GM19452 (cell line): ENCODE measurements around the gene MTR.

Source experiments
- ATAC-seq: cut with Tn5 transposase; IDR thresholded peaks from one replicate; pipeline ENCODE4 v1.9.1; 2021; ENCODE audit not compliant: unreplicated experiment

MTR gene

DNA sequence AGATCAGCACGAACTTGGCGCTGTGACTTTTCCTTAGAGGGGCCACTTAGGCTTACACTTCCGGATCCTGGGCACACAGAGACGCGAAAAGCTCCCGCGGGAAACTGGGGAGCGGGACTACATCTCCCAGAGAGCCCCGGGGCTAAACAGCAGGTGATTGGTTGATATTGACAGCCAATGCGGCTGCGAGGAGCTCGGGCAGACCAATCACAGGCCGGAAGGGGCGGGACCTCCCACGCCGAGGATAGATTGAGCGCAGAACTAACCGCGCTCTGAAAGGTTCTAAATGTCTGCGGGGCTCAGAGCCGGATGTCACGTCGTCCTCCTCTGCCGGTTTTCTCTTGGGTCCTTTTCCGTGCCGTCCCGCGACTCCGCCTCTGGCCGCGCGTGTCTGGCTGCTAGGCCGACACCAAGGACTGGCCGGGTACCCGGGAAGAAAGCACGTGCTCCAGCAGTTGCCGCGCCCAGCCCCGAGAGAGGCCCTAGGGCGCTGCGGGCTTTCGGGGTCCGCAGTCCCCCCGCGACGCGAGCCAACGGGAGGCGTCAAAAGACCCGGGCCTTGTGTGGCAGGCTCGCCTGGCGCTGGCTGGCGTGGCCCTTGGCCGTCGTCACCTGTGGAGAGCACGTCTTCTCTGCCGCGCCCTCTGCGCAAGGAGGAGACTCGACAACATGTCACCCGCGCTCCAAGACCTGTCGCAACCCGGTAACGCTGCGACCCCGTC is at the start of gene MTR:
Gene MTR, plus strand, starts transcription at position 258 of the 722 bp plus-strand sequence. Its CDS starts 412 bp downstream, at position 670.
- ATAC-seq, result peak; percentile 98

DNA sequence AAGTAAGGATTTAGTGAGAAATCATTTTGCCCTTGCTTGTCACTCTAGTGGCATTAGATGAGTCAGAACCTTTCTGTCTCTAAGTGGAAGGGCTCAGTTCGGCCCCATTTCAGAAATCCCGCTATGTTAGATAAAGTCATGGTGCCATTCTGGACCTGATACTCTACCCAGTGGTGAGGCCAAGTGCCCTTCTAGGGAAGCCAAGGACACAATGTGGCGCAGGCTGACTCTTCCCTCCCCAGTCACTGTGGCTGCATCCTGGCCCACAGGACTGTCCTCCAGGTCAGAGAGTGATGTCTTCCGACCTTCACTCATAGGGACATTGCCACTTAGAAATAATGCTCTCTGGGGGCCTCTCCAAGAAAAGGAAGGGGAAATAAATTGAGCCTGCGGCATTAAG is 48.3 kb upstream of the MTR start:
- ATAC-seq, result no peak

DNA sequence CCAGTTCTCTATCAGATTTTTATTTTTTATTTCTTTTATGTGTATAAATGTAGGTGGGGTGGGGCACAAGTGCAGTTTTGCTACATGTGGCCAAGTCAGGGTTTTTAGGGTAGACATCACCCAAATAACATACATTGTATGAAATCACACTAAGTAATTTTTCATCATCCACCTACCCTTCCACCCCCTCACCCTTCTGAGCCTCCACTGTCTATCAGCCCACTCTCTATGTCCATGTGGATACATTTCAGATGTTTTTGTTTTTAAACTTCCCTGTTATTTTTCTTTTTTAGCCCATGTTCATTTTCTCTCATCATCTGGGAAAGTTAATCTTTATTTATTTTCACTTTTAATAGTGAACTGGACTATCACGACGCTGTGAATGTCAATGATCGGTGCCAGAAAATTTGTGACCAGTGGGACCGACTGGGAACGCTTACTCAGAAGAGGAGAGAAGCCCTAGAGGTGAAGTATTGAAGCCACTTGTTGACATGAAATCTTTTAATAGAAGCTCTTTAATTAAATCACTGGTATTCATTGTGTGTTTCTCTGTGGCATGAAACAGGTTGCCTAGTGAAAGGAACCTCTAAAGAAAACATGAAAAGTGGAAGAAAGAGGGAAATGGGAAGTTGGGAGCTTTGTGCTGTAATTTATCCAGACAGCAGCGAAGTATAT is 47.6 kb upstream of the MTR start:
- no peak for ATAC-seq

DNA sequence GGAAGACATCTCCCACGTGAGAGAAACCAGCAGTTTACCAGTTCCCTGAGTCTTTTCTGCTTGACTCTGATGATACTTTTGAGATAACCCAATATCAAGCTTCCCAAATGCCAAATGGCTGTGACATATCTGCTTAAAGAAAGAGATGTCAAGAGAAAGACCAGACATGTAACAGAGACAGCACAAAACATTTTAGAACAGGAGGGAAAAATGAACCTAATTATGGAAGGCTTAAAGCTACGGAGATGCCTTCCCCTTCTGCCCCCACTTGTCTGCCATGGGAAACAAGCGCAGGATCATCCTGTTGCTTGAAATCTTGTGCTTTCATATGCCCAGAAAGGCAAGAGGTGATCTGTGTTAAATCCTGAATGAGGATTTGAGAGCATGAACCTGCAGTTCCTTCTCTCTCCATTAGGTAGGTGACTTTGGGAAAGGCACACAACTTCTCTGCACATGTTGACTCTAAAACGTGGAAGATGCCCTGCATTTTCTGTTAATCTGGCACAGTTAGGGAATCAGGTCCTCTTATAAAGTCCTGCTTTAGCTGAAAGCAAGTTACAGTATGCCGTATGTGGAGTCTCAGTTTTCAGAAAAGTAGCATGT is 46.7 kb upstream of the MTR start:
- no peak for ATAC-seq

DNA sequence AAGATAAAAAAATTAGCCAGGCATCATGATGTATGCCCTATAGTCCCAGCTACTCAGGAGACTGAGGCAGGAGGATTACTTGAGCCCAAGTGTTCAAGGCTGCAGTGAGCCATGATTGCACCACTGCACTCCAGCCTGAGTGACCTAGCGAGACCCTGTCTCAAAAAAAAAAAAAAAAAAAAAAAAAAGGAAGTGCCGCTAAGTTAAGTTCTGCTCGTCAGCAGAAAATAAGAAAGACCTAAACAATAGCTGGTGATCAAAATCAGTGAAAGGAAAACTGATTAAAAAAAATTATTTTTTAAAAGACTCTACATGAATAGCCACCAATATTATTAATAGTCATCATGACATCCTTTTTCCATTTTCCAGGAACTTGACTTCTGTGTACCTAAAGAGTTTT is 44.2 kb upstream of the MTR start:
- no peak for ATAC-seq

DNA sequence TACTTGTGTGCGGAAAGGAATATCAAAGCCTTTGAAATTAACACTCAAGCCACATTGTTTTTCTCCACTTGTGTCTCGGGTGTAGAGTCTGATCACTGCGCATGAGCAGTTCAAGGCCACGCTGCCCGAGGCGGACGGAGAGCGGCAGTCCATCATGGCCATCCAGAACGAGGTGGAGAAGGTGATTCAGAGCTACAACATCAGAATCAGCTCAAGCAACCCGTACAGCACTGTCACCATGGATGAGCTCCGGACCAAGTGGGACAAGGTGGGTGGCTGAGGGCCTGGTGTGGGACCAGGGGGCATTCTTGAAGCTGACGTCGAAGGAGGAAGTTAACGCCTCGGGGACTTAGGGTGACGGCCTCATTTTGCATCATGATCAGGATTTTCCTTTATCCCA is 43.7 kb upstream of the MTR start:
- no peak for ATAC-seq

DNA sequence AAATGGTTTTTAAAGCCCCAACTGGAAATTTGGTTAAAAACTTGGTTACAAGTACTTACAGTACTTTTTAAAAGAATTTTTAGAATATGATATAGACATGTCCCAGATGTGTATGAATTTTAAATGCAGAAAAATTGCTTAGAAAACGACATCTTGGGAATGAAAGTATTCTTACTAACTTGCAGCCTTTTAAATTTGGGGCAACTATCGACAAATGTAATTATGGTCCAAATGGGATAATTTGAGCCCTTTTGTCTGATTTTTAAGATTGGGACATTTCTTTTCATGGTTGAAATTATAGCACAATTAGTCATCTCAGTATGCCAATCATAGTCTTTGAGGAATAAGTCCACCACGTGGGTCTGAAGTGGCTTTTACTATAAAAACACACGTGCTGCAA is 43.2 kb upstream of the MTR start:
- ATAC-seq, result no peak

DNA sequence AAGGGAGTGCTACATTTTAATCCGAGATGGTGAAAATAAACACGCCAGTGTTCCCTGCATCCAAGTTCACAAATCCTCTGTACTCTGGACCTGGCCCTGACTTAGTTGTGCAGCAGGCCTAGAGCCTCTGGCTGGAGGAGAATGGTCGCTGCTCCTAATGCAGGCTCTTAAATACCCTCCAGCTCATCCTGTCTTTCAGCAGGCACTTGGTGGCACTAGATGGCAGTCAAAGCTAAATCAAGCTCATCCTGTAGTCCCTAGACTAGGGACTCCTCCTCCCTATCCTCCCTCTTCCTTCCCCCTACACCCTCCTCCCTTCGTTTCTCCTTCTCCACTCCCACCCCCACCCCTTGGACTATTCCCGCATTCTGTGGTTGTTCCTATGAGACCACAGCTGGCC is 41.6 kb upstream of the MTR start:
- ATAC-seq, result no peak

DNA sequence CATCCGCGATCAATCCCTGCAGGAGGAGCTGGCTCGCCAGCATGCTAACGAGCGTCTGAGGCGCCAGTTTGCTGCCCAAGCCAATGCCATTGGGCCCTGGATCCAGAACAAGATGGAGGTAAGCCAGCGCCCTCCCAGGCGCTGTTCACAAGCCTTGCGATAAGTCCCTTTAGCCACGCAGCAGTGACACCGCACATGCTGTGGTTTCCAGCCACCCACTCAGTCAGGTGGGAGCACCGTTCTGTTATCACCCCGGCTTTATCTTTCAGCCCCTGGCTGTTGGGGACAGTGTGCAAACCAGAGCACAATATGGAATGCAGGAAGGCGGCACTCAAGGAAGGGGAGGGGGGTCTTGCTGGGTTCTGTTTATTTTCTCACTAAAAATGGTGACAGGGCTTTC is 41.1 kb upstream of the MTR start:
- ATAC-seq, result no peak

DNA sequence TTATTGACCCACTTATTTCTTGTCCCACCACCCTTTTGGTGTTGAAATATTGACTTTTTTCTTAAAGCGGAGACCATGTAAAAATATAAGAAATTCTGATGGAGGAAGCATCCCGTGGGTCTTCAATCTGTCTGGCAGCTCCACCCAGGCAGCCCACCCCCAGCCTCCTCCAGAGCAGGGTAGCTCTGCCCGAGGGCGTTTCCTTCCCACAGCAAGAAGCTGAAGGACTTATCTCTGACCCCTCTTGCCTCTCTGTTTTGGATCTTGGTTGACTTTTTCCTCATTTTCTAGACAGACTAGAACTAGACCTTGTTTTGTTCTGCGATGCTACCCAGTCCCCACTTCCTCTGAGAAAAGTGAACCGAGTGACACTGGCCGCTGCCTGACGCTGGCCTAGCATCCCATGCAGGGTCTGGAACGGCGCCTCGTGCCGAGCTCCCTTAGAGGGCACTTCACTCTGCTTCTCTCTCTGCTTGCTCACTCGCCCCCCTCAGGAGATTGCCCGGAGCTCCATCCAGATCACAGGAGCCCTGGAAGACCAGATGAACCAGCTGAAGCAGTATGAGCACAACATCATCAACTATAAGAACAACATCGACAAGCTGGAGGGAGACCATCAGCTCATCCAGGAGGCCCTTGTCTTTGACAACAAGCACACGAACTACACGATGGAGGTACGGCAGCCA is 40.4 kb upstream of the MTR start:
- ATAC-seq, result no peak

DNA sequence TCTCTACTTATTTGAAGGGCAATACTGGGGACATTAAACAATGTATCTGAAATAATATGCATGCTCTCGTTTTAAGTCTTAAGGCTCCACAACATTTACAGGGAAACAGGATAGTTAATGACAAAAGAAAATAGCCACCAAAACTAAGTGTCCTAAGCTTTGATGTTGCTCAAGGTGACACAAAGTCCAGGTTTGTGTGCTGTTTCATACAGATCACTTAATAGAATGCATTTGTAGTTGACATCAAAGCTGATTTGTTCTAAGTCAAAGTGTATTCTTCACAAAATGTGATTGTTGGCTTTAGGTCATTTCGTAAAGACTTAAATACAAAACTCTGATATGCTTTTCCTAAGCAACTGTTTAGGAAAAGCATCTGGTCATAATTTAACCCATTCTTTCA is 37.5 kb upstream of the MTR start:
- no peak for ATAC-seq

DNA sequence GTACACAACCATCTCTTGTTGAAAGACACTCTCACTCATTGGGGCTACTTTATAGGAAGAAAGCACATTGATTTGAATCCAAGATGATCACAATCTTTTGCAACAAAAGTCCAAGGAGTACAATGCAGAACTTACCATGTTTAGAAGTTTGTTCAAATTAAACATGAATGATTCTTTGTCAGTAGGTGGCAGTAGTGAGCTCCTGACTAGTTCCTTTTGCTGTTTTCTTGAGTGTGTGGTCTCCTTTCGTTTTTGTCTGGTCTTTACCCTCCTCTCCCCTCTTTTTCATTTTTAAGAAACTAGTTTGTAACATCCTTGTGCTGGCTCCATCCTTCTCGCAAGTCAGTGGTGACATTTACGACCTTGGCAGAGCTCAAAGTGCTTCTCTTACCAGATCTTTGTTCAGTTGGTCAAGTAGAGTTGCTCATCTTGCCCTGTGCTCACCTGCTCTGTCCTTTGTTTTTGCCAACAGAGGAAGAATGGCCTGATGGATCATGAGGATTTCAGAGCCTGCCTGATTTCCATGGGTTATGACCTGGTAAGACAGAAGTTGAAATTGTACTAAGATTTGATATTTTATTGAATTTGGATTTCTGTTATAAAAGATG is 35.7 kb upstream of the MTR start:
- peak; percentile 61 for ATAC-seq

DNA sequence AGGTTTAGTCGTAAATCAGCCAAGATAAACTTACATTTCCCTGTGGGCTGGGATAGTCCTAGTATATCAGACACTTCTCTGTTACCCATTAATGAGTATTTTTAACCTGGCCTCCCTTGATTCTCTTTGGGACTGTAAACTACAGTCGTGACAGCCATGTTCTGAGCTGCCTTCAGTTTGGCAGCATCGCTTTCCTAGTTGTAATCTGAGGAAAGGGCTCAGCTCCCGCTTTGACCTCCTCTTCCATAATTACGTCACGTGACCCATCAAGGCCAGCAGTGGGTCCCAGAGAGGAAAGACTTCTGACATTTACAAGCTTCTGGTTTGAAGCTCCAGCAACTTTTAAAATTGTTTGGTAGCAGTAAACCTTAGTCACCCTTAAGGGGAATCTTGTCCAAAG is 34.6 kb upstream of the MTR start:
- ATAC-seq, result no peak

DNA sequence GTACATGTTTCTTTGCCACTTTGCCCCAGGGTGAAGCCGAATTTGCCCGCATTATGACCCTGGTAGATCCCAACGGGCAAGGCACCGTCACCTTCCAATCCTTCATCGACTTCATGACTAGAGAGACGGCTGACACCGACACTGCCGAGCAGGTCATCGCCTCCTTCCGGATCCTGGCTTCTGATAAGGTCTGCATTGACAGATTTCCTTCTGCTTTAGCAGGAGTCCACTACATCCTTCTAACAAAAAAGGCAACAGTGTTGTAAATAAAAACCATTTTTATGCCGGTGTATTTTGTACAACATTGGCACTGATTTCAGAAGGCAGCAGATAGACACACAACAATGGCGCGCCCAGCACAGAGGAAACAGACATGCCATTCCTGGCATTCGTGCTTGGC is 34.1 kb upstream of the MTR start:
- ATAC-seq, result no peak

DNA sequence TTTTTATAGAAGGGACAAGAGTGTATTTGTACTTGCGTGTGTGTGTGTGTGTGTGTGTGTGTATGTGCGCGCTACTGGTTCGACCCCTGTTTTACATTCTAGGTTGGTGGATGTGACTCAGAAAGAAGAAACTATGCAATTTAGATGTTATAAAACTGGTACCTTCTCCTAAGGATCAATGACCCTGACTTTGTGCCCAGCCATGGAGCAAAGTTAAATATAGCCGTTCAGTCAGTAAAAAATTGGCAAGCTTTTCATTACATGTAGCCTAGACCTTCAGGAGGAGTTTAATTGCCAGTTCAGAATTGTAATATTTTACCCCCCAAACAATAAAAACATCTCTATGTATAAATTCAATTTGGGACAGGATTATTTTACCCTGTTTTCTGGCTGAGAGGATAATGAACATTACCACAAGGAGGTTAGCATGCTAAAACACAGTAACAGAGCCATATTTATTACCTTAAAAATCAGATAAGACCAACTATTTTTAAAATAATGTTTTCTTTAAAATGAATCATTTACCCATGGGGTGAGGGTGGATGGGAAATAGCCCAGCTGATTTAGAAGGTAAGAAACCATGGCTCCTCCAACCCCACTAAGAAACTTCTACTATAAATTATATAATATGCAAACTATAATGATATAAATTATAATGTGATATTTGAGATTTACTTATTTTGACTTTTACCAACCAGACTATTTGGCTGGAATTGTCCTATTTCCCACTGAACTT is 33.5 kb upstream of the MTR start:
- no peak for ATAC-seq

DNA sequence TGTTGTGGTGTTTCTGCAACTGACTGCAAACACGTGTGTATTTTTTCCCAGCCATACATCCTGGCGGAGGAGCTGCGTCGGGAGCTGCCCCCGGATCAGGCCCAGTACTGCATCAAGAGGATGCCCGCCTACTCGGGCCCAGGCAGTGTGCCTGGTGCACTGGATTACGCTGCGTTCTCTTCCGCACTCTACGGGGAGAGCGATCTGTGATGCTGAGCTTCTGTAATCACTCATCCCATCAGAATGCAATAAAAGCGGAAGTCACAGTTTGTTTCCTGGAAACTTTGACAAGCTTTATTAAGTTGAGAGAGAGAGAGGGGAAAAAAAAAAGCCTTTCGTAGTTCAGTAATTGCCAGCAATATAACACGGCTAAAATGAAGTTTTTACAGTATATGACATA is 32.7 kb upstream of the MTR start:
- no peak for ATAC-seq

DNA sequence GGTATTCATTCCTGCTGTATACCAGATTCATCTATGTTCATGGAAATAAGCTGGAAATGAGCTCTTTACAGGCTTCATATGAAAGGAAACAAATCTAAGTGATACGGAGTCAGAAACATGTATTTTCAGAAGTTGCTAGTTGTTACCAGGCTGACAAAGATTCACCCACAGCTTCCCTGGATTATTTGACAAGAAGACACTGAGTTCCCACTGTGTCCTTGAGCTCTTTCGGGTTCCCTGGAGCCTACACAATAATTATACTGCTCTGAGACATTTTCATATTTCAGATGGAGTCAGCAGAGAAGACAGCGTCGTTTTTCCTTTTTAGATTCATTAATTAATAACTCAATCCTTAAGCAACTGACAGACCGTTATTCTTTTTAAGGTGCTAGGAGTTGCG is 29.3 kb upstream of the MTR start:
- no peak for ATAC-seq

DNA sequence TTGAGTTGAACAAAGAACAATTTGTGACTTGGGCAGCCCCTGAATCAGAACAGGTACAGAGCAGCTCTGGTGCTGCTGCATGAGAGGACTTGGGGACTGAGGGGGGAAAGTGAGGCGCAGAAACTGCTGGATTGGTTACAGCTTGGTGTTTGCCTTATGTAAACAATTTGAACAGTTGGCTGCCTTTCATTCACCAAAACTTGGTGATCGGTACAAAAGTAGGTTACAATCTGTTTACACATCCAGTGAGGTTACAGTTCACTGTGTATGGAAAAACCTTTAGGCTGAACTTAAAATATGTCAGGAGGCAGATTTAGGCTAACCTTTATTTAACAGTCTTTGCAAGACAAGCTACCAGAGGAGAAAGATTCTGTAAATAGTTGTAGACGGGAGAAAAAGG is 28.6 kb upstream of the MTR start:
- no peak for ATAC-seq

DNA sequence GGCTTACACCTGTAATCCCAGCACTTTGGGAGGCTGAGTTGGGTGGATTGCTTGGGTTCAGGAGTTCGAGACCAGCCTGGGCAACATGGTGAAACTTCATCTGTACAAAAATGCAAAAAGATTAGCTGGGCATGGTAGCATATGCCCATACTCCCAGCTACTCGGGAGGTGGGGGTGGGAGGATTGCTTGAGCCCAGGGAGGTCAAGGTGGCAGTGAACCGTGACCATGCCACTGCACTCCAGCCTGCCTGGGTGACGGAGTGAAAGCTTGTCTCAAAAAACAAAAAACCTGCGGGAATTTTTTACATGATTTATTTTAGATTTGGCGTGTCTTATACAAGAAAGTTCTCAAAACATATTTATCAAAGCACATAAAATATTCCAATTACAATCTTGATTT is 27.8 kb upstream of the MTR start:
- no peak for ATAC-seq

DNA sequence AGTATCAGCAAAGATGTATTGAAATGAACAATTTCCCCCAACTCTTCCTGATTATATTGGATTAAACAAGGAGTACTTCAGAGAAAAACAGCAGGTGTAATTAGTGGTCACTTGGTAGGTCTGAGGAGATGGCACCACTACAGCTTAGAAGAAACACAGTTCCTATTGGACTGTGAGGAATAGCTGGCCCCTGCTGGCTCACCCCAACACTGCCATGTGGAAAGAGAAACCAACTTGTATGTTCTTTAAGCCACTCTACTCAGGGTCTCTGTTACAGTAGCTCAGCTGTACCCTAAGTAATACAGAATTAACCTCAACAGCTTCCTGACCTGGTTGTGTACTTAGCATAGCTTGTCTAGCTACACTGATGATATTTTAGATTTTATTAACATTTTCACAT is 26.5 kb upstream of the MTR start:
- ATAC-seq, result no peak

DNA sequence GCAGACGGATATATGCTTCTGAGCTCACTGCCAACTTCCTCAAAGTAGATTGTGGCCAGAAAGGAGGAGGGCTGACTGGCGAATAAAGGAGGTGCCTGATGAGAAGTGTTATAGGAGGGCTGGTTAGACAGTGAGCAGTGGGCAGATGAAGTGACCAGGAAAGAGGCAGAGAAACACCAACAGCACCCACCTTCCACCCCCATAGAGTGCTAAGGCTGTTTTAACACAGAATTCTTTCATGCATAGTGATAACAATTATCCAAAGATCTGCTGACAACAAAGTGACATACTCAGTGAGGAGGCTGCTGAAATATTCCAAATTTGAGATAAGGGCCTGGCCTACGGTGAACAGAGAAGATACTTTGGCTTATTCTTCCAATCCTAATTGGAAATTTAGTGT is 21.2 kb upstream of the MTR start:
- ATAC-seq, result no peak
